ENCODE data around the gene PITRM1. TPM values are rescaled to one million over a fixed set of nuclear protein-coding genes. Genes with fewer than 3 reads are reported as not detected.

Gene PITRM1
- total and polyA plus RNA-seq, 2 donors (not counting 3 experiments of a cell fraction or from before 2014, with no cell fraction given) = 83.2 to 145 TPM

- CTCF ChIA-PET = interaction anchor here (1.8 to 1.9 kb wide), 2 partner anchors 576 to 1582 kb away, joined by 5 to 18 read pairs; no protein-coding TSS in a partner anchor
- dilution Hi-C loops (cut with MboI; ENCODE audit: extremely low pct_ligation_motif_present, low sequenced_read_pairs) (no loop called here), intact Hi-C loops (cut with micrococcal nuclease) (loop anchor here (10.0 kb wide), 2 partner anchors 726 to 1156 kb away; no protein-coding TSS in a partner anchor)
- Histone ChIP-seq H4K20me1 (replicated peaks; ENCODE audit: control insufficient read depth, extremely low read depth, insufficient read depth, low read length) (no peaks in the 10 kb centered on the region), H3K79me2 (ENCODE audit: control insufficient read depth, insufficient read depth, low read length) (no peaks in the 10 kb centered on the region), H3K4me3 (replicated peaks in 1 of 3; ENCODE audit: insufficient read depth in 1 of 3, low read depth in 1 of 3, low read length in 3 of 3) (no peak overlapping the region), H3K36me3 (ENCODE audit: control insufficient read depth in 2 of 2, extremely low read depth in 1 of 2, insufficient read depth in 2 of 2, low read length in 2 of 2) (no peaks in the 10 kb centered on the region), H3K4me2 (ENCODE audit: insufficient read depth, low read length) (no peak overlapping the region), H3K9me1 (replicated peaks; ENCODE audit: control insufficient read depth, extremely low read depth, insufficient read depth, low read length) (no peaks in the 10 kb centered on the region), H3K9me3 (replicated peaks; ENCODE audit: control insufficient read depth, insufficient read depth, low read length) (no peaks in the 10 kb centered on the region), H2AFZ (ENCODE audit: low read depth, low read length) (no peak overlapping the region), H3K27ac (ENCODE audit: insufficient read depth, low read depth, low read length) (no peak overlapping the region), H3K9ac (replicated peaks; ENCODE audit: extremely low read depth, insufficient read depth, low read length) (no peak overlapping the region), H3K4me1 (ENCODE audit: control insufficient read depth, extremely low read depth, insufficient read depth, low read length) (peaks cover 8% of the 10 kb centered on the region), H3K27me3 (ENCODE audit: control insufficient read depth in 2 of 2, insufficient read depth in 2 of 2, low read length in 2 of 2) (peaks cover 6 to 11% of the 10 kb centered on the region in 2 experiments)
- no TSS peak for BruUV-seq (replicated peaks)
- DNase-seq (ENCODE audit: low read depth, low spot score) (no peak), FAIRE-seq (no peak)
- POLR2A ChIA-PET = no interaction called here
- no peak for TF ChIP-seq EZH2 (IDR thresholded peaks at IDR 0.05; ENCODE audit: borderline replicate concordance, low read depth, low read length, severe bottlenecking)
- TF ChIP-seq CTCF (IDR thresholded peaks at IDR 0.05; ENCODE audit: extremely low read depth in 1 of 2, insufficient read depth in 1 of 2, low read depth in 1 of 2, low read length in 2 of 2) = no peak
- TF ChIP-seq POLR2A (IDR thresholded peaks at IDR 0.05; ENCODE audit: low read depth, low read length) = no peak
- no peak for TF ChIP-seq JUN (IDR thresholded peaks at IDR 0.05; ENCODE audit: borderline replicate concordance, insufficient read depth, insufficient read length, low read depth)
- no peak for TF ChIP-seq GATA2 (IDR thresholded peaks at IDR 0.05; ENCODE audit: insufficient read depth, insufficient read length, low read depth, low read length)
- TF ChIP-seq MYC (IDR thresholded peaks at IDR 0.05; ENCODE audit: low read depth, low read length) = no peak
Observed at GRCh38 chr10:3198900-3199299, 26.3 kb upstream of the PITRM1 start.

Measured in endothelial cell of umbilical vein (primary cell).